HG02852 (cell line): Measurements from ENCODE around the gene TBC1D21.

Experiments
- ATAC-seq: cut with Tn5 transposase; IDR thresholded peaks from one replicate; pipeline ENCODE4 v1.9.1; 2021; ENCODE audit warnings: mild to moderate bottlenecking, moderate library complexity; ENCODE audit not compliant: unreplicated experiment

TBC1D21 gene

DNA sequence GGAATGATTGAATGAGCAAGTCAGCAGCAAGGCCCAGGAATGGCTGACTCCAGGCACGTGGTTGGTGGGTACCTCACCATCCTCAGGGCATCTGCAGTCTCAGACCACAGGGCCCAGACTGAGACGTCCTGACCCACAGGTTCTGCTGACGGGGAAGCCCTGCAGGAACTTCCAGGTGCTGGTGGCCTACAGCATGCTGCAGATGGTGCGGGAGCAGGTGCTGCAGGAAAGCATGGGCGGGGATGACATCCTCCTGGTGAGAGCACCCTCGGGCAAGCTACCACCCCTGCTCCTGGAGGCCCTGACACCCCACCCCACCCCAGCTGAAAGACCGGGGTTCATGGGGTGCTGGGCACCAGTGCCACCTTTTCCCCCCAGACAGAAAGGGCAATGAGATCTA, 14.1 kb downstream of the TBC1D21 start:
- ATAC-seq: no peak

GRCh38 chr15:73888224-73889041, 15.1 kb downstream of the TBC1D21 start:
- ATAC-seq: no peak

DNA sequence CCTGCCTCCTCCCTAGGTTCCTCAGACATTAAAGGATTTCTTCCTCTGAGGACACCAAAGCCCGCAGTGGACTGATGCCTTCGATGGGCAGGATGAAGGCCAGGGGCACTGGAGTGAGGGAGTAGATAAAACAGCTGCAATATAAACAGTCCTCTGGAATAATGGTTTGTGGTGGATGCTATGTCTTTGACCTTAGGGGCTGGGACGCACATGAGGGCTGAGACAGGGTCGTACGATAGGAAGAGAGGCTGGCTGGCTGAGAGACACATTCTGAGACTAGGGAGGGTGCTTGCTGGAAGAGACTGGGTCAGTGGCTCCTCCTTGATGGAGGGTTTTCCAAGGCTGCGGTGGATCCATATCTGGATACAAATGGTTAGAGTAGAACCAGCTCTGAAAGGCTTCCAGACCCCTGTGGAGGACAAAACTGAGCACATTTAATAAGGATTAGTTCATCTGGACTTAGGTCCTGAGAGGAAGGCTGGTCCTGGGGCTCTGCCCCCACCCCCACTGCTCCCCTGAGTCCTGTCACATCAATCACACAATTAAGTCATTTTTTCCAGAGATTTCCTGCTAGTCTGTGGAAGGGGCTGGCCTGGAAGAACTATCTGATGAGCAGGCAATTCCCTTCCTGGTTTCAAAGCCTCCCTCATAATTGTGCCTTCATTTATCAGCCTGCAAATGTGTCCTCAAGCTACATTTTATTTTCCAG, 15.8 kb downstream of the TBC1D21 start:
- ATAC-seq: no peak

GRCh38 chr15:73889762-73890124, 16.4 kb downstream of the TBC1D21 start:
- ATAC-seq: no peak

DNA sequence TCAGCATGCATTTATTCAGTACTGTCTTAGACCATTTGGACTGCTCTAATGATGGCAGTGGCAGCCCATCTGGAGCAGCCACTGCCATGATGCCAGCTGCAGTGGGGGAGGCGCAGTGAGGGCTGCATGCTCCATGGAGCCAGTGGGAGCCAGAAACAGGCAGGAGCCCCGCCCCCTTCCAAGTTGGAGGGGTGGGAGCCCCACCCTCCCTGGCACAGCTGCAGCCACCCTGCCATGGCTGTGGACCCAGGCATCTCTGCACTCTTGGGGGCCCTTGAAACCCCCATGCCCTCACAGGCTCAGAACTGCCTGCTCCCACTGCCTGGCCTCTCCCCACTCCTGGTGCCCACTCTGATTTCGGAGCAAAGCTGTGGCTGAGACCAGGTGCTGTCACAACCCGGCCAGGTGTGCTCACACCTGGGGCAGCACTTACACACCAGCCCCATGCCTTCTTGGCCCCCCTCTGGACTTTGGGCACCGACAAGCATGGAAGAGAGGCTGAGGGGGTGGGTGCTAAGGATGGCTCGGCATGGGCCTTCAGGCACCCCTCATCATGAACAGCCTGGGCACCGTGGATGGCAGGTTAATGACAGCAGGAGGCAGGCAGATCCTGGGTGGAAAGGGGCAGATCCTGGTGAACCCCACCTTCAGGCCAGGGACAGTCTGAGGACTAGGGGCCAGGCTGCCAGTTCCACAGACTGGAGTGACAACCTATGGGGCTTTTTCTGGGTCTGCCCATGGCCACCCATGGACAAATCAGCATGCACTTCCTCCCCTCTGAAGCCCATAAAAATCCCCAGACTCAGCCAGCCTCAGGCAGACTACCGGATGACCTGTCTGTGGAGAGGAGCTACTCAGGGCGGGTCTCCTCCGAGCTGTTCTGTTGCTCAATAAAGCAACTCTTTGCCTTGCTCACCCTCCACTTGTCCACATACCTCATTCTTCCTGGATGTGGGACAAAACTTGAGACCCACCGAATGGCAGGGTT, 18.3 kb downstream of the TBC1D21 start:
- no peak for ATAC-seq

DNA sequence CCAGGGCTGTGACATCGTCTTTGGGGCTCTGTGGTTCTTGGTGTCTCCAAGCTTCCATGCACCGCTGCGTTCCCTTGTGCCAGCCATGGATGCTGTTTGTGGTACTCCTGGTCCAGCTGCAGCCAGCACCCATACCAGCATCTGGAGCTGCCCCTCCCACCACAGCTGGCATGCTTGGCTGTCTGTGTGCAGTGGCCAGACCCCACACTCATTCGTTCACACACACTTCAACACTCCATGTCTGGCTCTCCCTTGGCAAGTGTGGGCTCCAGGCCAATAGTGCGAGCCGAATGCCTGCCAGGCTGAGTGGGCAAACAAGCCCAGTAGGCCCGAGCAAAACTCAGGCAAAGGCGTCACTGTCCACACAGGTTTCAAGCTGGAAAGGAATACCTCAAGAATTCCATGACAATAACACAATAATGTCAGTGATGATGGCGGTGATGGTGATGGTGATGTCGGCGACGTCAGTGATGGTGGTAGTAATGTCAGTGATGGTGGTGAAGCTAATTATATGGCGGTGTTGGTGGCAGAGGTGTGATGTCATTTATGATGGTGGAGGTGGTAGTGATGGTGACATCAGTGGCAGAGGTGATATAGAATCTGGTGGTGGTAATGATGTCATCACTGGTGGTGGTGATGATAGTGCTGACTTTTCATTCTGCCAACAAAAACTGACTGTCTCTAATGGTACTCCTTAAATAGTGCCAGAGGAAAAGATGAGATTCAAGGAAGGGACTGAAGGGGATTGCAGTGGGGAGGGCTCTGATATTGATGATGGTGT, 19.3 kb downstream of the TBC1D21 start:
- no peak for ATAC-seq

GRCh38 chr15:73894133-73894814, 20.9 kb downstream of the TBC1D21 start:
- ATAC-seq: no peak

GRCh38 chr15:73897441-73898261, 24.3 kb downstream of the TBC1D21 start:
- ATAC-seq: no peak

- no peak for ATAC-seq
Measured at GRCh38 chr15:73899197-73900094, 26.1 kb downstream of the TBC1D21 start.

- ATAC-seq: no peak
Measured at GRCh38 chr15:73900095-73900712, 26.8 kb downstream of the TBC1D21 start.

DNA sequence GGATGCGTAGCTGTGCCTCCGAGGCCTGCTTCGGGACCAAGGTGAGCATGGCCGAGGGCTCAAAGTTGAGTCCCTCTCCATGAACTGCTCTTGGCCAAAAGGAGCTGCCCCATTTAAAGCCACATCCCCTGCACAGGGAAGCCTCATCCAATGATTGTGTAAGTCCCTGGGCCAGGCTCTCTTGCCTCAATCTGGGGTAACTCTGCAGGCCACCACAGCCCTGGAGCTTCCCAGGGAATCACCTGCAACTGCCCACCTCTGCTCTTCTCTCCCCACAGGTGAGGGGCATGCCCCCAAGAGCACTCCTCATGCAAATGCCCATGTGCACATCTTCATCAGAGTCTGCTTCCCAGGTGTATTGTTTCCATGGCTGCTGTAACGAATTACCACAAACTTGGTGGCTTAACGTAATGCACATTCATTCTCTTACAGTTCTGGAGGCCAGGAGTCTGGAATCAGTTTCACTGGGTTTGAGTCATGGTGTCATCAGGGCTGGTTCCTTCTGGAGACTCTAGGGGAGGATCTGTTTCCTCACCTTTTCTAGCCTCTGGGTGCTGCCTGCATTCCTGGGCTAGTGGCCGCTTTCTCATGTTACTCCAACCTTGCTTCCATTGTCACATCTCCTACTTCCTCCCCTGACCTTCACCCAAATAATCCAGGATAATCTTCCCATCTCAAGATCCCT, 27.9 kb downstream of the TBC1D21 start:
- no peak for ATAC-seq

DNA sequence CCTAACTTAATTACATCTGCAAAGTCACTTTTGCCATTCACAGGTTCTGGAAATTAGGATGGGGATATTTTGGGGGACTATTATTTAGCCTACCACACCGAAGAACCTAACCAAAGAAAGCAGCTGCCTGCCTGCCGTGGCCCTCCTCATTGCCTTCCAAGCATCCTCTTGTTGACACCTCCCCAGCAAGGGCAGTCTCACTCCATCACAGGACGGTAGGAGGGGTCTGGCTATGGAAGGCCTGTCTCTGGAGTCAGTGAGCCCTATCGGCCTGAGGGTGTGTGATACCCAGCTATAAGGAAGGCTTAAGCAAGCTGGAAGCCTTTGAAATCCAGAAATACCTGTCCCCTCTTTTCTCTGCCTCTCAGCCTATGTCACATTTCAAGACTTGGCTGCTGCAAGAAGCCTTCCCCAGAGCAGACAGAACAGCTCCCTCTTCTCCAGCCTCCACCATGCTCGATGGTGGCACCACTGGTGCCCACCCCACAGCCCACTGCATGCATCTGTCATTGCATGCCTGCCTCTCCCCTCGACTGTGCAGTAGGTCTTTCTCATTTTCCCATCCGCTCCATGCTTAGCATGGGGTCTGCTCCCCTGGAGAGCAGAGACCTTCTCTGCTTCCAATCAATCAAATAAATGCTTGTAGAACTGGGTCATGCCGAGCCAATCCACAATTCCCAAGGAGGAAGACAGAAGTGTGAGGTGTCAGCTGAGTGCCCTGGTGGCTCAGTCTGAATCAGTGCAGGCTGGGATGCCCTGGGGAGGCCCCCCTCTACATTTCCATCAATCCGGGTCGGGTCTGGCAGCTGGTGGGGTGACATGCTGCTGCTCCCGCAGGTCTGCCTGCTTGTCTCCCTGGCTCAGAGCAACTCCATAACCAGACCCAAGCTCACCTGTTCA, 29.0 kb downstream of the TBC1D21 start:
- no peak for ATAC-seq

DNA sequence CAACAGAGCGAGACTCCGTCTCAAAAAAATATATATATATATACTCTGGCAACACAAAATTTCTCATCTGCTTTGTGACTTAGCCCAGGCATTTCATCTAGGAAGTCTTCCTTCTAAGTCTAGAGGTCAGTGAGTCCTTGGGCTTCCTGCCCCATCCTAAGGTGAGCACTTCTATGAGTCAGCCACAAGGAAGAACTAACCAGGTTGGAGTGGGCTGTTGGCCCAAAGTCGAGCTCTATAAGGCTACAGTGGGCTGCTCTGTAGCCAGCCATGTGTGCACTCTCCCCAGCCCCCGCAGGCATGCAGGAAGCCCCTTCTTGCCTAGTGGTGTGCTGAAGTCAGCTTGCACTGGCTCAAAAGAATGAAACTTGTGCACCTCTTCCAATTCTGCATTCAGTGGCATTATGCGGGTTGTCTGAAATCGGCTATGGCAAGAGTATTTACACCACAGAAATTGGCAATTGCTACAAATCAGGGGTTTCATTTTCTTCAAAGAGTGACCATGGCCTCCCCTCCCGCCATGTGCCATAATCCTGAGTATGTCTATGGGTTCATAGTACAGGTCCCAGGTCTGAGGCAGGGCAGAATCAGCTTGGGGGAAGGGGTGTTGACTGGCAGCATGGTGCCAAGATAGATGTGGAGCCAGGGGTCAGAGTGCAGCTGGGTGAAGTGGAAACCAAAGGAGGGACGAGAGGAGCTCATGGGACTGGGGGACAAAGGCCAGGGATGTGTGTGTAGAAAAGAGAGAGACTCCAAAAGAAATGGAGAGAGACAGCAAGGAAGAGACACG, 30.9 kb downstream of the TBC1D21 start:
- ATAC-seq: no peak

DNA sequence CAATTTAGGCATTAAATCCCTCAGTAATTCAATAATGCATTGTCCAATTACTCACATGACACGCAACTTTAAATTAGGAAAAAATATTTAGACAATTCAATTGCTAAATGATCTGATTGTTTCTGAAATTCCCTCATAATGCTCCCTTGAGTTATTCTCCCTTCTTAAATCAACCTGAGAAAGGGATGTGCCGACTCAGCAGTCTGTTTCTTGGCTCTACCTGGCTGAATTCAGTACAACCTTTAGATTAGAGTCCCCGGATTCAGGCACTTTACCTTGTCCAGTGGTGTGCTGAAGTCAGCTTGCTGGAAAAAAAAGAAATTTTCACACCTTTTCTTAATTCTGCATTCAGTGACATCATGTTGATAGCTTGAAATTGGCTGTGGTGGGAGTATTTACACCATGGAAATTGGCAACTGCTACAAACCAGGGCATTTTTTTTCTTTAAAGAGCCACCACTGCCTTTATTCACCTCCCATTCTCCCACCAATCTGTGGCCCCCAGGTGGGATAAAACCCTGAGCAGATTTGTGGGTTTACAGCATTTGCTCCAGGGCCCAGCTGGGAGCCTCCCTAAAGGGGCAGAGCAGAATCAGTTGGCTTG, 32.0 kb downstream of the TBC1D21 start:
- ATAC-seq: no peak
